Right lobe of liver (tissue), 6 donors: Measurements from ENCODE around the gene BCKDK. TPM values are rescaled to one million over a fixed set of nuclear protein-coding genes. Genes with fewer than 3 reads are reported as not detected.

Source experiments
- ATAC-seq, 4 donors: fragments of 200-7000 bp; cut with Tn5 transposase; one replicate each; pipeline ENCODE4 v1.9.1; 2020; ENCODE audit warnings: mild to moderate bottlenecking in 4 of 4, moderate library complexity in 4 of 4
- DNase-seq, 3 donors: peaks; one replicate each; pipeline ENCODE4 v3.0.0-alpha.2; 2020
- H3K27ac ChIP-seq, 3 donors: fragments of 200-600 bp; one replicate each; pipeline ENCODE4 v1.8.0; 2022
- H3K27me3 ChIP-seq, 2 donors: fragments of 200-600 bp; one replicate each; pipeline ENCODE4 v1.8.0; 2022
- H3K36me3 ChIP-seq, 4 donors: fragments of 200-600 bp; sonication (generic) in 1 of 4; one replicate each; pipeline versions ENCODE4 v1.5.1 to v1.8.0; 2017 to 2022; ENCODE audit warnings: control low read depth in 1 of 4
- H3K4me1 ChIP-seq, 4 donors: fragments of 200-600 bp; sonication (generic) in 1 of 4; one replicate each; pipeline versions ENCODE4 v1.5.1 to v1.8.0; 2017 to 2022; ENCODE audit warnings: control low read depth in 1 of 4
- H3K4me3 ChIP-seq, 3 donors: fragments of 200-600 bp; one replicate each; pipeline ENCODE4 v1.8.0; 2022
- H3K9me3 ChIP-seq, 4 donors: fragments of 200-600 bp; sonication (generic) in 1 of 4; one replicate each; pipeline versions ENCODE4 v1.5.1 to v1.8.0; 2017 to 2022; ENCODE audit warnings: control low read depth in 1 of 4
- POLR2A ChIP-seq: fragments of 450-650 bp; IDR thresholded peaks from one replicate; pipeline ENCODE4 v1.6.1; 2017; ENCODE audit warnings: antibody characterized with exemption, mild to moderate bottlenecking
- WGBS: methylation state at CpG from one replicate; pipeline ENCODE4 v1.1.6; 2018; ENCODE audit warnings: low coverage, low lambda C conversion rate; ENCODE audit not compliant: insufficient coverage; ENCODE audit errors: missing lambda C conversion rate; 5-methylcytosine and 5-hydroxymethylcytosine counted together
- intact Hi-C, 2 donors: fragments of 100-400 bp; cut with DNase I; formaldehyde crosslinking; loops; one replicate each; pipeline versions ENCODE4 v1.11.2 to v1.14.1; 2022
- total RNA-seq, 6 experiments: library from RNA; depleted of rRNA in 2 of 6; stranded (reverse); fragments of >200 nt in 2 of 6; fragmentation: NEBNext Ultra II Directional in 3 of 6; extraction: Animal tissue kit (Norgen Biotek cat#: 25700) in 3 of 6; gene quantifications; one replicate each; pipeline versions ENCODE4 v1.1.0 to v1.2.4, GENCODE V29; 2016 to 2023
- TF ChIP-seq, protein P1 (sequence below), 4 donors: fragments of 200-600 bp in 3 of 4; fragments of 450-650 bp in 1 of 4; IDR thresholded peaks; one replicate each; pipeline versions ENCODE4 v1.5.1 to v1.8.0; 2016 to 2022; ENCODE audit warnings: antibody characterized with exemption in 4 of 4, mild to moderate bottlenecking in 2 of 4
- donor health status: DM: no; HTN: yes; CAD: no.
- donor health status: DM: no; HTN: no; CAD: no.
- donor health status: DM: no; HTN: no; CAD: no.
- donor health status: DM: no; HTN: yes; CAD: no.
- donor health status: DM: no; HTN: yes; CAD: no.

Gene BCKDK
- total RNA-seq, 6 experiments from 2014 or later, result 34.8 to 61.5 (median 41.8) TPM

- DNase-seq, result no peak
- peak in 2 of 4 donors; percentile 6 to 8 for ATAC-seq
- TF ChIP-seq, protein P1, sequence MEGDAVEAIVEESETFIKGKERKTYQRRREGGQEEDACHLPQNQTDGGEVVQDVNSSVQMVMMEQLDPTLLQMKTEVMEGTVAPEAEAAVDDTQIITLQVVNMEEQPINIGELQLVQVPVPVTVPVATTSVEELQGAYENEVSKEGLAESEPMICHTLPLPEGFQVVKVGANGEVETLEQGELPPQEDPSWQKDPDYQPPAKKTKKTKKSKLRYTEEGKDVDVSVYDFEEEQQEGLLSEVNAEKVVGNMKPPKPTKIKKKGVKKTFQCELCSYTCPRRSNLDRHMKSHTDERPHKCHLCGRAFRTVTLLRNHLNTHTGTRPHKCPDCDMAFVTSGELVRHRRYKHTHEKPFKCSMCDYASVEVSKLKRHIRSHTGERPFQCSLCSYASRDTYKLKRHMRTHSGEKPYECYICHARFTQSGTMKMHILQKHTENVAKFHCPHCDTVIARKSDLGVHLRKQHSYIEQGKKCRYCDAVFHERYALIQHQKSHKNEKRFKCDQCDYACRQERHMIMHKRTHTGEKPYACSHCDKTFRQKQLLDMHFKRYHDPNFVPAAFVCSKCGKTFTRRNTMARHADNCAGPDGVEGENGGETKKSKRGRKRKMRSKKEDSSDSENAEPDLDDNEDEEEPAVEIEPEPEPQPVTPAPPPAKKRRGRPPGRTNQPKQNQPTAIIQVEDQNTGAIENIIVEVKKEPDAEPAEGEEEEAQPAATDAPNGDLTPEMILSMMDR (IDR thresholded peaks at IDR 0.05), result no peak
- TF ChIP-seq POLR2A, result no peak
- intact Hi-C loops, result no loop called here
- H3K4me3 ChIP-seq, result no peak overlapping the region
- H3K27ac ChIP-seq, result peak overlapping the region; percentile 55 to 76 (median 73)
- 44% methylated on average over 1 of the region's 10 CpGs for WGBS
- H3K36me3 ChIP-seq, result peaks cover 0 to 27% (median 3%) of the 10 kb centered on the region in 4 donors
- H3K27me3 ChIP-seq, result no peaks in the 10 kb centered on the region
- H3K9me3 ChIP-seq, result no peaks in the 10 kb centered on the region
- no peaks in the 10 kb centered on the region for H3K4me1 ChIP-seq
These were observed 22.2 kb downstream of the BCKDK start for GRCh38 chr16:31130336-31130891.

DNA sequence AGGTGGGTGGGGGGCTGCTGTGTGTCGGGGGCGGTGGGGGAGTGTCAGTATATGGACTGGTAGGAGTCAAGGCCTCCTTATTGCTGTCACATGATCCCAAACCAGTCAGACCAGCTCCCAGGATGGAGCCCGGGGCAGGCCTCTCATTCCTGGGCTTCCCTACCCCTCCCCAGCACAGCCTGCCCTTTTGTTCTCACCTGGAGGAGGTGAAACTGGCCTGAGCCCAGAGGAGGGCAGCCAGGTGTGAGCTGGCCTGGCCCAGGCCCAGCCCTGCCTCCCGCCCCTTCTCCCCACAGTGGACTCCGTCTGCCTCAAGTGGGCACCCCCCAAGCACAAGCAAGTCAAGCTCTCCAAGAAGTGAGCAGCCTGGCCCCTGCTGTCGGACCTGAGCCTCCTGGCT, 22.7 kb downstream of the BCKDK start:
- peak in 1 of 4 donors; percentile 19 for ATAC-seq
- intact Hi-C loops, result no loop called here
- WGBS, result no CpG with 5 or more reads among the region's 6 CpGs
- Histone ChIP-seq H3K9me3 (no peaks in the 10 kb centered on the region), H3K4me3 (no peak overlapping the region), H3K4me1 (peaks cover 0 to 2% (median 0%) of the 10 kb centered on the region in 4 donors), H3K27ac (no peak overlapping the region), H3K36me3 (peaks cover 0 to 27% (median 3%) of the 10 kb centered on the region in 4 donors), H3K27me3 (no peaks in the 10 kb centered on the region)
- TF ChIP-seq, protein P1 (IDR thresholded peaks at IDR 0.05), result no peak
- TF ChIP-seq POLR2A, result no peak
- no peak for DNase-seq

- H3K36me3 ChIP-seq, result peaks cover 0 to 27% (median 3%) of the 10 kb centered on the region in 4 donors
- 97% methylated on average over 11 of the region's 11 CpGs for WGBS
- no peak overlapping the region for H3K27ac ChIP-seq
These were observed 23.2 kb downstream of the BCKDK start for GRCh38 chr16:31131416-31131815.

DNA sequence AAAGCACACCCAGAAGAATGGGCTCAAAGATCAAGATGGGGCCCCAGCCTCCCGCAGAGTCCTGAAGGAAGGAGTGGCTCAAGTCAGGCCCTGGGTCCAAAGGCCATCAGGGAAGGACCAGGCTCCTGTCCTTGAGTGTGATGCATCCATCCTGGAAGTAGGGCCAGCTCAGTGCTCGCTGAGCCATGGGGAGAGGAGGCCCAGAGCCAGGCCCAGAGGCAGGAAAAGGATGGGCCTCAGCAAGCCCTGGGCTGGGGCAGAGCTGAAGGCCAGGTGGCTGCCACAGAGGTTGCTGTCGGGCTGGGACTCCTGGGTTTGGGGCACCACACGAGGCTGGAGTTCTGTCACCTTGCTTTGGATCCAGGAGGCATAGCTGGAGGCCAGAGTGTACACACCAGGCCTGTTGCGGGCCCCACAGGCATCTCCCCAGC, 23.7 kb downstream of the BCKDK start:
- TF ChIP-seq, protein P1 (IDR thresholded peaks at IDR 0.05), result no peak
- no peak for TF ChIP-seq POLR2A
- ATAC-seq (no peak), DNase-seq (no peak)
- Histone ChIP-seq H3K4me3 (no peak overlapping the region), H3K9me3 (no peaks in the 10 kb centered on the region), H3K36me3 (peaks cover 0 to 25% (median 3%) of the 10 kb centered on the region in 4 donors), H3K27ac (no peak overlapping the region), H3K27me3 (no peaks in the 10 kb centered on the region), H3K4me1 (peaks cover 0 to 2% (median 0%) of the 10 kb centered on the region in 4 donors)
- intact Hi-C loops, result no loop called here
- no CpG with 5 or more reads among the region's 5 CpGs for WGBS

More at GRCh38 chr16:31131416-31131815, 23.2 kb downstream of the BCKDK start:
- no peak for DNase-seq
- Histone ChIP-seq H3K27me3 (no peaks in the 10 kb centered on the region), H3K4me1 (peaks cover 0 to 2% (median 0%) of the 10 kb centered on the region in 4 donors), H3K9me3 (no peaks in the 10 kb centered on the region), H3K4me3 (no peak overlapping the region)
- intact Hi-C loops, result no loop called here
- TF ChIP-seq, protein P1 (IDR thresholded peaks at IDR 0.05), result no peak
- TF ChIP-seq POLR2A, result no peak
- no peak for ATAC-seq
